Activated CD8-positive, alpha-beta memory T cell treated with anti-CD3 and anti-CD28 coated beads, Interleukin-2, amount 50 U/mL, for 1 hour (primary cell): ENCODE measurements around the gene QRFPR.
"Not testable (repeated sequence)": the region's sequence is repeated elsewhere in the genome, so short reads cannot be mapped to it uniquely, and the experiment has no call there.

Experiments
- DNase-seq: peaks from one replicate; pipeline ENCODE4 v3.0.0-alpha.2; 2020; ENCODE audit errors: extremely low read depth

The QRFPR gene

DNA sequence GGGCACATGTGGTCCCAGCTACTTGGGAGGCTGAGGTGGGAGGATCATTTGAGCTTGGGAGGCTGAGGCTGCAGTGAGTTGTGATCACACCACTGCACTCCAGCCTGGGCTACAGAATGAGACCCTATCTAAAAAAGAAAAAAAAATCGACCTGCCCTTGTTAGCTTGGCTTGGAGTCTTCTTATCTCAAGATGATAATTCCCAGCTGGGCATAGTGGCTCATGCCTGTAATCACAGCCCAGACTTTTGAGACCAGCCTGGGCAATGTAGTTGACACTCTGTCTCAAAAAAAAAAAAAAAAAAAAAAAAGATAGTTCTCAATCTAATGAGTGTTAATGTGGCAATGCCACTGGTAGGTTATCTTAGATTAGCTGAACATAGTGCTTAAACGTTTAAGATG is 41.0 kb downstream of the QRFPR start:
- DNase-seq, result no peak

DNA sequence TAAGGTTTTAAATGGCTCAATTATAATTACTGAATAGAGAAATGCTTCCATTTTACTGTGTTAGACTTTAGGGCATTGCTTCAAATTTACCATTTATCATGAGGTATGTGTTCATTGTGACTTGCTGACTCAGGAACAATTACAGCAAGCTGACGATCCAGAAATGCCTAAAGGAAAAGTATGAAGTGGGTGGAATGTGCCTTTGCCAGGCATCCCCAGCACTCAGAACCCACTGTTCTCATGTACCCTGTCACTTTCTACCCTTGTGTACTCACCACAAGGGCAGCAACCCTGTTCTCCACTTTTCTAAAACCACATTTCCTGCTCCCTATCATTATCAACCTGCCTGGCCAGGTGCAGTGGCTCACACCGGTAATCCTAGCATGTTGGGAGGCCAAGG is 41.5 kb downstream of the QRFPR start:
- DNase-seq, result no peak

DNA sequence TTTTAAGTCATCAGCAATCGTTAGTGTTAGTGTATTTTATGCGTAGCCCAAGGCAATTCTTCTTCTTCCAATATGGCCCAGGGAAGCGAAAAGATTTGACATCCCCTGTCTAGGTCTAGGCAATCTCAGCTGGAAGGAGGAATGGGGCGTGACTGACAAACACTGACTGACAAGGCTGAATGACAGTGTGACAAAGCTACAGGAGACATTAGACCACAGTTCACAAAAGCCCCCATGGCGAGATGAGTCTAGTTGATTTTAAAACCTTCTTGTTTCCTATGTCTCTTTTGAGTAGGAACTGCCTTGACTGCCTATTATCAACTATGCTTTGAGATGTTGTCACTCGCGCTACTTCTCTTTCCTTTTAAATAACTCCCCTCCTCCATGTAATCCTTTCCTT is 42.3 kb downstream of the QRFPR start:
- no peak for DNase-seq

DNA sequence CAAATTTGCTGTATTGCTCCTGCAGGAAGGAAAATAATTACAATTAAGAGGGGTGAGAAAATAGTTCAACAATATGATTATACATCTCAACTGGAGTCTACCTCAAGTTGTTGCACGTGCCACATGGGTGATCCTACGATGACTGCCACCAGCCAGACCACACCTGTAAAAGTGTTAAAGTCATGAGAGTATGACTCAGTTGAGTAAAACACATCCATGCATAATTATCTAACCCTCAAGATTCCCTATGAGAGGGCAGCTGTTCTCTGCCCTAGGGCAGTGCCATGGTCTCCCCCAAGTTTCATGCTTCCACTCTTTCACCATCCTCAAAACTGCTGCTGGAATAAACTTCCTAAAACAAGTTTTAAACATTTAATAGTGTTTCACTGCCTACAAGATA is 44.1 kb downstream of the QRFPR start:
- DNase-seq, result no peak

DNA sequence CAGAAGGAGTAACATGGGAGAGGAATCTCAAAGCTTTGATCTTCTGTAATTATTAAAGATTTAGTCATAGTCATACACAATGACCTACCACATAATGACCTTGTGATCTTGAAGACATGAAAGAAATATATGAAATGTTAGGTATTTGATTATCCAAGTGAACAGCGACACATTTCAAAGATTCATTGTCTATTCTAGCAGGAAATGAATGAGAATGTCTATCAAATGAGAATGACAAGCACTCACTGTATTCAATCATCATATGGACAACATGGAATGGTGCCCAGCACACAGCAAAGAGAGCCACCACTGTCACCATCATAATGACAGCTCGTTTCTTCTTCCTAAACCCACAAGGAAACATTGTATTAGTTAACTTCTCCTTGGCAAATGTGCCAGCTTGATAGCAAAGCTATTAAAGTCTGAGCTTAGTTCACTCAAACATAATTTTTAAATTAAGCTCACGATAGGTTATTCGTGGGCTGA is 50.6 kb downstream of the QRFPR start:
- DNase-seq, result no peak

DNA sequence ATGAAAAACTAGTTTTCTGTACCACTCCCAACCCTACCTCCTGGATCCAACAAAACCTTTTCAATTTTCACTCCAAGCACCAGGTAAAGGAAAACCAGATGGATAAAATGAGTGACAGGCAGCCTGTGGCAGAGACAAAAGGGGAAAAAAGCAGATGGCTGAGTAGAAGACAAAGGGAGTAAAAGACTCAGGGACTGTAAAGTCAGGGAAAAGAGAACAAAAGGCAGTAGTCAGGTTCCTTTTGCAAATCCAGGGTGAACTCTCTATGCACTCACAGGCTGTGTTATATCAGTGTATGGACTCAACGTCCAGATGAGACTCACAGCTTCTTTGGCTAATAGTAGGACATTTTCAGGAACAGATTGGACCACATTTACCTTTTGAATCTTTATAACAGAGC is 54.2 kb downstream of the QRFPR start:
- no peak for DNase-seq

DNA sequence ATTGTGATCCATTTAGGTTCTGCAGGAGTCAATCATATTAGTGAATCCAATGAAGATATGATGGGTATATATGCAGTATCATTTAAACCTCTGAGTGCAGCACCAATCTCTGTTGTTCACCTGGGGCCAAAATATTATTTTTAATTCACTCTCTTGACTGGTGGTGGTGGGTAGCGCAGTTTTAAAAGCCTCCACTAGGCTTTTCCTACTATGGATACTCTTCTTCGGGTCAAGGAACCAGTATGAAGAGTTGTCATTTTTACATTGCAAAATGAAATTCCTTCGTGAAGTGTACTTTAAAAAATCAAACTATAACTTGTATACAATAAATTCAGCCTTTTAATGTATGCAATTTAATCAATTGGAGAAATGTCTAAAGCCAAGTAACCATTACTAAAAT is 56.5 kb downstream of the QRFPR start:
- DNase-seq, result no peak

DNA sequence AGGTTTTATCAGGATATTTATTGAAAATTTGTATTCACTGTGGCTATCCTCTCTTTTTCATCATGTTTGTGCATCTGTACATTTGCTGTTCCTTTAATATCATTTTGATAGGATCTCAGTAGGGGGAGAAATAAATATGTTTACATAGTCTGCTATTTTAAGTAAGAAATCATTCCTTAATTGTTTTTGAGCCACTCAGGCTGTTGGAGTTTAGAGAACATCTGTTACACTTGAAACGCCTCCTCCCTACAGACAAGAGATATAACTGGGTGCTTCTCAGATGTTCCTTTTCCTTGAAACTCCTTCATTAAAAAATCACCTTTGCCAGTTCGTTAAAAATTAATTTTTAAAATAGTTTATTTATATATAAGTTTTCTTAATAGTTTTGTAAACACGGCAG is 59.4 kb downstream of the QRFPR start:
- no peak for DNase-seq

DNA sequence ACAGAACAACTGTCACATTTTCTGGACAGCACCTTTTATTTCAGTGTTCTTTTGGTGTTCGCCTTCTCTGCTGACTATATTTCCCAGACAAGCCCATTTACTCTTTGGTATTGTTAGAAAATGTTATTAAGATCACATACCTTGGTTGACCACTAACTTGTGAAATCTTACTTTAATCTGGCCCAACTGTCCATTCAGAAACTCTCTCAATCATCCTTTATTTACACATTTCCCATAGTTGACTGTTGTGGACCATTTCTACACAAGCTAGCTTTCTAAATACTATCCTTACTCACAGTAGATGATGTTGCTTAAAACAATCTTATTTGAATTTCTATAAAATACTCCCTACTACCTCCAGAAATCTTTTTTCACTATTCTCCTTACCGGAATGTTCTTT is 64.7 kb downstream of the QRFPR start:
- no peak for DNase-seq

DNA sequence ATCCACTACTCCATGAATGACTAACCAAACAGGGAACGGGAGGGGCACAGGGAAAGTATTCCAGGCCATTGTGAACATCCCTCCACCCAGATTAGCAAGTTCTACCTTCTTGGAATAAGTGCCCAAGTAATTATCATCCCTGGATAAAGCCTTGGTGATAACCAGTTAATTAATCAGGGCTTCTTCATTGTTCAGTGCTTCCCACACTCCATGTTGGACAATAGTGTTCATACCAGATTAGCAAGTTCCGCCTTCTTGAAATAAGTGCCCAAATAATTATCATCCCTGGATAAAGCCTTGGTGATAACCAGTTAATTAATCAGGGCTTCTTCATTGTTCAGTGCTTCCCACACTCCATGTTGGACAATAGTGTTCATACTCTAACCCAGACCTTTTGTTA is 67.4 kb downstream of the QRFPR start:
- DNase-seq, result not testable (repeated sequence)

DNA sequence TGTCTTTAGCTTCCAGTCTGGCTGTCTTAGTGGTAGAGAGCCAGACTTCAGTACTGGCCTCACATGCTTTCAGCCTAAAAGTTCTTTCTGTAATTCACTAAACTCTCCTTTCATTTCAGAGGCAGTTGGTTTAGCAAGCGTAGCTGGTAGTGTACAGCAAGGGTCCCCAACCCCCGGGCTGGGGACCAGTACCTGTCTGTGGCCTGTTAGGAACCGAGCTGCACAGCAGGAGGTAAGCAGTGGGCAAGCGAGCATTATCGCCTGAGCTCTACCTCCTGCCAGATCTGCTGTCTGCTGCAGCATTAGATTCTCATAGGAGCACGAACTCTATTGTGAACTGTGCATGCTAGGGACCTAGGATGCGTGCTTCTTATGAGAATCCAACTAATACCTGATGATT is 72.0 kb downstream of the QRFPR start:
- no peak for DNase-seq

DNA sequence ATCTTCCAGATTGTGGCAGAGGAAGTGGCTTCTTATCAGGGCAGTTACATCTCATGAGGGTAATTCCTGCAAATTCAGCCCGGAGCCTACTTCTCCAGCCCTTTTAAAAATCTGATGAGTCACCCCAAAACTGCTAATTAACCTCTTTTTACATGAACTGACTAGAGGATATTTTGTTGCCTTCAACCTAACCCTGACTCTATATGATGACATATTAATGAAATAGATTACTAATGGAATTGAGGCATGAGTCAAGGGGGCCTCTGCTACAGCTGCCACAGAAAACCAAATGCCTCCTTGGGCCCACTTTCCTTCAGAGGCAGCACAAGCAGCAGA is 72.5 kb downstream of the QRFPR start:
- no peak for DNase-seq

DNA sequence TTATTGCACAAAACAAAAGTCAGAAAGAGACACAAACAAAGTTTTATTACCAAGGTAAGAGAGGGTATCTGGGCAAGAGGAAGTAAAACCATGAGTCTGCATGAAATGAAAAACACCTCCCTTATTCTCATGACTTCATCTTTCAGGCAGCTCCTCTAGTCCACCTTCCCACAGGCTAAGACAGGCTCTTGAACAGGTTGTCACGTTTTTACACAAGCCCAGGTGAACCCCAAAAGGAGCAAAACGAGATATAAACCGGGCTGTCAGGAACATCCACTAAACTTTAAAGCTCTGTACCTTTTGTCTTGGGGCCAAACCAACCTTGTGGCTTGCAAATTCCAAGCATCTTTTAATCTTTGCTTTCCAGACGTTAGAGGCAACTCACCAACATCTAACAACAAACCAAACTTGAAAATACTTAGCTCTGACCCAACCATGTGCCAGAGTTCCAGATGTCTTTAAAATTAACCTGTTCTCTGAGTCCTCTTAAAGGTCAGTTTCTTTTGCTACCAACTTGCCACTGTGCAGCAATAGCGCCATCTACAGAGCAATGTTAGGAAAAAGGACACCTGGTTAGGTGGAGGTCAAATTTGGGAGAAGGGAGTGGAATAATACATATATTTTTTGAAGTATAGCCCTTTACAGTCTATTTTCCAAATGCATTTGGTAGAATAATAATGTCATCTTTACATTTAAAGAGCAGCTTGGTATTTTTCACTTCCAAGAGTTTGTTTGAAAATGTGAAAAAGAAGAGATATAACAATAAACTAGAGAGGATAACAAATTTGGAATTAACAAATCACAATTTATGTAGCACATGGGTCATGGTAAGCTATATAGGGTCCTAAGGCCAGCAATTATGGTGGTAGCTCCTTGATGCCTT is 73.1 kb downstream of the QRFPR start:
- DNase-seq, result no peak

DNA sequence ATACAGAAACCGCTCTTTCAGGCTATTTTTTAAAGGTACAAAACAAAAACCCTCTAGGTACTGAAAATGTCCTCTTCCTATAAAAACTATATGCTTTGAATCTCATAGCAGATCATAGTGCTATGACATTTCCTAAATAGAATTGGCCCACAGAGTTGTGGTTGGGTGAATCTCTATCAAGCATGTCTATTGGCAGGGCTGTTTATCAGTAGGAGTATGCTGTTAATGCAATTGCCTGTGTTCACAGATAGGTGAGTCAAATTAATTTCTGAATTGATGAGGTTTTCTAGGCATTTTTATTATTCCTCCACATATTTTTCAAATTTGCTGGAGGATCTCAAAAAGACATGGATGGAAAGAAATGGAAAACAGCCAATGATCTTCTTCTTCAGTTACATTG is 73.9 kb downstream of the QRFPR start:
- no peak for DNase-seq

DNA sequence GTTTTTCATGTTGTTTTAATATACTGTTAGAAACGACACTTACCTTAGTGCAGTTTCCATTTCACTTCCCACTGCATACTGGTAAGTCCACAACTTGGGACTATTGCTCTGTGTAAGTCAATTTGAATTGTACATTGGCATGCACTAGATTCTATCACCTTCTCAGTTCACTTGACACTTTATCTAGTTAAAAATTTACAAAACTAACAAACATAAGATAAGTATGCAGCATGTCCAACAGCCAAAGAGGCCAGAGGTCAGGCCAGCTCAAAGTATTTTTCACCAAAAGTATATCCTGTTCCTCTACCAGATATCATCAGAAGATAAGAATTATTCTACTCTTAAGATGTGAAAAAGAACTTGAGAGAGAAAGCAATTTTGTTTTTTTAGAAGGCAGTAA is 75.9 kb downstream of the QRFPR start:
- no peak for DNase-seq

DNA sequence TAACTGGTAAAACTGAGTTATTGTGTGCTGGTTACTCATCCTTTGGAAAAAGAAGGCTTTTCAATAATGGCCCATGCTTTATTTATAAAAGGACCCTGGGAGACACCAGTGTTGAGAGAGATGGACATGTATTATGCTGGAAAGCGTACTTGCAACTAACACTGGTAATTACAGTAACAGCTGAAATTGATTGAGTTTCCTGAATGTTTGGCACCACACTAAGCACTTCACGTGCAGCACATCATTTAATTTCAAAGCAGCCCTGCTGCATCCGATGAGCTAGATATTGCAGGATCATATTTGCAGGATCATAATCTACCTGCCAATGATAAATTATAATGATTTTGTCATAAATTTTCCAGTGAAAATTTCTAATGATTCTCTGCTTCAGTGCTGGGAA is 81.5 kb downstream of the QRFPR start:
- DNase-seq, result no peak

DNA sequence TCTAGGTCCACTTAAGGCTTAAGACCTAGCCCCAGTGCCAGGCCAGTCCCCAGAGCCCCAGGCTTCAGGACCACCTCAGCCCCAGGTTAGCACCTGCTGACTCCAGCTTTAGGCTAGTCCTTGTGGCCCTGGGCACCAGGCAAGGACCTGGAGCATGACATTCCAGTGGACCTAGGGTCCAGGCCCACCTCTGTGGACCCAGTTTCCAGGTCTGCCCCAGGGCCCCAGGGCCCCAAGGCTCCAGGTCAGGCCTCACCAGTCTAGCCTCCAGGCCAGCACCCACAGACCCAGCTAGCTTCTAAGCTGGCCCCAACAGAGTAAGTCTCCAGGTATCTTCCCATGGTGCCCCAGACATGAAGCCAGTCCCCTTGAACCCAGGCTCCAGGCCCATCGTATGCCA is 97.5 kb downstream of the QRFPR start:
- DNase-seq, result no peak

DNA sequence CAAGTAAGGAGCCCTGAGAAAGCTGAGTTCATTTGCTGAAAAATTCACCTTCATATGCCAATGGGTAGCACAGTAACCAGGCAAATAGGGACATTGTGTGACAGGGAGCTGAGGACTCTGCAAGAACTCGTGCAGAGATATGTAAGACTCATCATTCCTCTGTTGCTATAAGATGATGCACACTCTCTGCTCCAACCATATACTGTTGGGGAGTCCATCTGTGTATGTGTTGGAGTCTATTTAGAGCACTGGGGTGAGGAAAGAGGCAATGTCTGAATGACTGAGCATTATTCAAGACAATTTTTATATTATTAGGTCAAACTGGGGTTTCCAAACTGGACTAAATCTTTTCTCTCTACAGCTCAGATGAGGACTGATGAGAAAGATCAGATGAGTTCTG is 100.4 kb downstream of the QRFPR start:
- no peak for DNase-seq

DNA sequence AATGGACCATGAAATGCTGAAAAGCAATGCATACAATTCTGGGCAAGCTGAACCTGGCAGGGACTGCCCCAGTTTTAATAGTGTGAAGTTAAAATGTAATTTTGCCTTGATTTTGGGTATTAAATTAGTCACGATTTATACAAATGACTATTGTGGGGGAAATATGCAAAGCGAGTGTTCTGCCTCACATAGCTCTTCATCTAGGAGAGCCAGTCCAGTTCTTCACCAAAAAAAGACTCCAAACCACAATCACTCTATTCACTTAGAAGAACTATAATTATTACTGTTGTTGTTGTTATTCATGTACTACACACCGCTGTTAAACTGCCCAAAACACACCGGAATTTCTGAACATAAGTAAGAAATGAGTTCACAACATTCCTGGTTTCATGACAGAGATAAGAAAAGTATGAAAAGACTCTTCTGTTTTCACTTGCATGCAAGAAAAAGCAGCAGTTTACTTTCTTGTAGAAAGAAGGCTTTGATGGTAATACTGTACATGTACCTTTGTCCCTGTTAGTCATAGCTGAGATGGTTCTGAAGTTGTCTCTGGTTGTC is 101.9 kb downstream of the QRFPR start:
- DNase-seq, result no peak
